Measurements from ENCODE around the gene FGF21.

FGF21 gene

DNA sequence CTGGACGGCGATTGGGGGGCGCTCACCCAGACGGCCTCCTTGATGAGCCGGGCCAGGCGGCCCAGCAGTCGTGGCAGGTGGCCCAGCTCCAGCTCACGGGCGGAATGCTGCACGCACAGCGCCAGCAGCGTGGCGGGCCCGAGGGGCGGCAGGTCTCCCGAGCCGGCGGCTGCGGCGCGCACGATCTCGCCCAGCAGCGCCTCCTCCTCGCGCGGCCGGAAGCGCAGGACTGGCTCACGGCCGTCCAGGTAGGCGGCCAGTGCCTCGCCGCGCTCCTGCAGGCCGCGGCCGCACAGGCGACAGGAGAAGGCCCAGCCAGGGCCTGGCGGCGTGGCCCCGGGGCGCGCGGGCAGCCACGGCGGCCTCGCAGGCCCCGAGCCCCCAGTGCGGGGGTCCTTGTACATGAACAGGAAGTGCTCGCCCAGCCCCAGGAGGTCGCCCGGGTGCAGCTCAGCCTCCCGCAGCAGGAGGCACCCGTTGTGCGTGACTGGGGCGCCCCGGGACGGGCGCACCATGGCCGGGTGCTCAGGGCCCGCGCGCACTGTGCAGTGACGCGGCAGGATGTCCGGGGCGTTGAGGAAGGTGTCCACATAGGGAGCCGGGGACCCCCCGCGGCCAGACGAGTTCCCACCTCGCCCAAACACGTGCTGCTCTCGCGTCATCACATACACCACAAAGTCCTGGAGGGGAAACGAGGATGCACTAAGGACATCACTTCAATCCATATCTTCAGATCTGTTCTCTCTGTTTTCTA, 26.2 kb upstream of the FGF21 start:
- no peak for DNase-seq

DNA sequence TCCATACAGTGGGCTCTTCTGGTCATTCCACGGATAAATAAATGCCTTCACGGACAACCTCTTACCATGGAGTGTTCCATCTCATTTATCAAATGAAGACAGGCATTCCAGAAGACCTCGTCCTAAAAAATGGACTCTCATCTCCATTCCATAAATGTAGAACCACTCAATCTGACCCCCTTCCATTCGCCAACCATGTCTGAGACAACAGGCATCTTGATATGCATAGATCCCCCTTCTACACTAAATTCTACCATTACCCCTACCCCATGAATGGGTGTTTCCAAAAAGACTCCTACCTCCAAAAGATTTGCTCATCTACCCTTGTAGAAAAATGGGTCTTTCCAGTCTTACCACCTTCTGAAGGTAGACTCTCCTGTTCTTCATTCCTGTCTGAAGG, 23.9 kb upstream of the FGF21 start:
- no peak for DNase-seq

DNA sequence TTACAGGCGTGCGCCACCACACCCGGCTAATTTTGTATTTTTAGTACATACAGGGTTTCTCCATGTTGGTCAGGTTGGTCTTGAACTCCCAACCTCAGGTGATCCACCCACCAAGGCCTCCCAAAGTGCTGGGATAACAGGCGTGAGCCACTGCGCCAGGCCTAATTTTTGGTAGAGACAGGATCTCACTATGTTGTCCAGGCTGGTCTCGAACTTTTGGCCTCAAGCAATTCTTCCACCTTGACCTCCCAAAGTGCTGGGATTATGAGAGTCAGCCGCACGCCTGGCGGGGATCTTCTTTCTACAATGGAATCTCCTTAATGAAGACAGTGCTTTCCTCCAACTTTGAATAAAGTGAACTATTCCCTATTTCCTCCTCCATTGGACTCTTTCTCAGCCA, 20.7 kb upstream of the FGF21 start:
- no peak for DNase-seq

DNA sequence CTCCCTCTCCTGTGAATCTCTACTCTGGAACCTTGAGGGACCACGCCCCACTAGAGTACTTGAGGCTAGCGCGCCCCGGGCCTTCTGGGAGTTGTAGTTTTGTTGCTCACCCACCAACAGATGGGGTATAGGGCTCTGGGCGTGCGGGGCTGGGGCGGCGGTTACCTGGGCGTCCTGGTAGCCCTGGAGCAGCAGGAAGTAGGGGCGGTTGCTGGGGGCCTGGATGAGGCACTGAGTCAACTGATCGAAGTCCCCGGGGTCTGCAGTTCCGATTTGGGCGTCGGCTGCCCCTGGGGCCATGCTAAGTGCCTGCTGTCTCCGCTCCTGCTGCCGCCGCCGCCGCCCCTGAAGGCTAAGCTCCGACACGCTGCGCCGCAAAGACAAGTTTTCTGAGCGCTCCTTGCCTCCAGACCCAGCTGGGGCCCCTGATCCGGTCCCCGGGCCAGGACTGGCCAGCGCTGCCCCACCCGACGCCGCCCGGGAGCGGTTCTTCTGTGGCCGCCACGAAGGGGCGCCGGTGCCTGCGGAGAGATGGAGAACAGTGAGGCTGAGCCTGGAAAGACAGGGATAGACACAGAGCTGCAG, 20.2 kb upstream of the FGF21 start:
- no peak for DNase-seq

DNA sequence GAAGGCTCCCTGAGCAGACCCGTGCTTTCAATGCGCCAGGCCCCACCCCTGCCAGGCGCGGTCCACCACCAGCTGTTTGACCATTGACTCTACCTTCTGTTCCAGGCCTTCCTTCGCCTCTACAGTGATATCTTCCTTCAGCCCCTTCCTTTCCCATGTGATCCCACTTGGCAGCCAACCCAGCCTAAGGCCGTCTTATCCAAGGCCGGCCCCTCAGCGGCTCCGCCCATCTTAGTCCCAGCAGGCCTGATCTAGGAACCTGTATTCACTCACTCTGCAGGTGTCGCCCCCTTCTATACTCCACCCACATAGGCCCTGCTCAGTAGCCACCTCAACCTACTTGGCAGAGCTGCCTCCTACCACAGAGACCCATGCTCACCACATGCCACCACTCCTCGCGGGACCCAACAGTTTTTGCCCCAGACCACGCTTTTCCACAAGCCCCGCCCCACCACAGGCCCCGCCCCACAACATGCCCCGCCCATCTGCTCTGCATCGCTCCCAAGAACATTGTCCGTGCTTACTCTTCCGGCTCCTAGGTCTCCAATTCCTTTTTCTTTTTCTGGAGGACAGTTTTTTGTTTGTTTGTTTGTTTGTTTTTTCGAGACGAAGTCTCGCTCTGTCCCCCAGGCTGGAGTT, 17.8 kb upstream of the FGF21 start:
- peak; percentile 75 for DNase-seq

DNA sequence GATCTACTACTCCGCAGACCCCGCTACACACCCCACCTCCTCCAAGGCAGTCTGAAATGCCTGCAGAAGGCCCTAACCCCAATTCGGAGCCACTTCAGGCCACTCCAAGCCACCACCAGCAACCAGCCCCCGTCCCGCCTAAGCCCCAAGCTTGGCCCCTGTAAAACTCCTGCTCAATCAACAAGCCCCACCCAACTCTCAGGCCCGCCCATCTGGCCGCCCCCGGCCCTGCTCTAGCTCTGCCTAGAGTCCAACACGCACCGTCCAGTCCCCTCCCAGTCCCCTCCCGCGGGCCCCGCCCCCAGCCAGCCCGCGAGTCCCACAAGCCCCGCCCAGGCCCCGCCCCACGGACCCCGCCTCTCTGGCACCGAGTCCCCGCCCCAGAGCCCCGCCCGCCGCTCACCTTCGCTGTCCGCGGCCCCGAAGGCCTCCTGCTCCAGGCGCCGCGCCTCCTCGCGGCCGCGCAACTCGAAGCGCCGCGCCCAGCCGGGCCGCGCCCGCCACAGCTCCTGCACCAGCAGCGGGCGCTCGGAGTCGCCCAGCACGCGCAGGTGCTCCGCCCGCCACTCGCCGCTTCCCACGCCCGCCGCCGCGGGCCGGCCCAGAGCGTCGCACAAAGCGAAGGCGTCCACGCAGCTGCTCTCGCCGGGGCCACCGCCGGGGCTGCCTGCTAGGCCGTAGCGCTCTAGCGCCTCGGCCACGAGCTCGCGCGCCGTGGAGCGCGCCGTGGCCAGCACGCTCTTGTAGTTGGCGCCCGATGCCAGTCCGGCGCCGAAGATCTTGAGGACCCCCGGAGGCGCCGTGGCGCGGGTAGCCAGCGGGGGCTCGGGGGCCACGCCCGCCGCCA, 16.5 kb upstream of the FGF21 start:
- DNase-seq, result peak; percentile 98

DNA sequence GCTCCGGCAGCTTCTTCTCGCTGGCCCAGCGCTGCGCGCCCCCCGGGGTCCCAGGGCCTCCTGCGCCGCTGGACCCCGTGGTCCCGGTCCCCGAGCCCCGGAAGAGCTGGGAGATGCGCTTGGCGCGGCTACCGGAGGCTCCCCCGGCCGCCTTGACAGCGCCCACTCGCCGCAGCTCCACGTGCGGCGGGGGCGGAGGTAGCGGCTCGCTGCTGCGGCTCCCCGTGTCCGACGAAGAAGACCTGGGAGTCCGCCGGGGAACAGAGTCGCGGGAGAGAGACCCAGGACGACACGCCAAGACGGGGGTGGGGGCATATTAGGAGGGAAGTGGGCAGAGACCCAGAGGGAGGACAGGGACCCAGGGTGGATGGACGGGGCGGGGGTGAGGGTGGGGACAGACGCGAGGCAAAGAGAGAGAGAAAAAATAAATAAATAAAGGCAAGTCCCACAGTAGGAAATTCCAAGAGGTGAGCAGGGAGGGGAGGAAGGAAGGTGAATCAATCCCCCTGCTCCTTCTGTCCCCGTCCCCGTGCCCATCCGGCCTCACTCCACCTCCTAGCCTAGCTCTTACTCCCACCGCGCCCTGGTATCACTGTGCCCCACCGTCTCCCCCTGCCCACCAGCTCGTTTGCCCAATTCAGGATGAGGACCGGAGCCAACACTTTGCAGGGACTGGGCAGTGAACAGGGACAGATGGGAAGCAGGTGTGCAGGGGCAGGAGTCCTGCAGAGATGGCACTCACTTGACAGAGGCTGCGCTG, 15.7 kb upstream of the FGF21 start:
- peak; percentile 87 for DNase-seq

DNA sequence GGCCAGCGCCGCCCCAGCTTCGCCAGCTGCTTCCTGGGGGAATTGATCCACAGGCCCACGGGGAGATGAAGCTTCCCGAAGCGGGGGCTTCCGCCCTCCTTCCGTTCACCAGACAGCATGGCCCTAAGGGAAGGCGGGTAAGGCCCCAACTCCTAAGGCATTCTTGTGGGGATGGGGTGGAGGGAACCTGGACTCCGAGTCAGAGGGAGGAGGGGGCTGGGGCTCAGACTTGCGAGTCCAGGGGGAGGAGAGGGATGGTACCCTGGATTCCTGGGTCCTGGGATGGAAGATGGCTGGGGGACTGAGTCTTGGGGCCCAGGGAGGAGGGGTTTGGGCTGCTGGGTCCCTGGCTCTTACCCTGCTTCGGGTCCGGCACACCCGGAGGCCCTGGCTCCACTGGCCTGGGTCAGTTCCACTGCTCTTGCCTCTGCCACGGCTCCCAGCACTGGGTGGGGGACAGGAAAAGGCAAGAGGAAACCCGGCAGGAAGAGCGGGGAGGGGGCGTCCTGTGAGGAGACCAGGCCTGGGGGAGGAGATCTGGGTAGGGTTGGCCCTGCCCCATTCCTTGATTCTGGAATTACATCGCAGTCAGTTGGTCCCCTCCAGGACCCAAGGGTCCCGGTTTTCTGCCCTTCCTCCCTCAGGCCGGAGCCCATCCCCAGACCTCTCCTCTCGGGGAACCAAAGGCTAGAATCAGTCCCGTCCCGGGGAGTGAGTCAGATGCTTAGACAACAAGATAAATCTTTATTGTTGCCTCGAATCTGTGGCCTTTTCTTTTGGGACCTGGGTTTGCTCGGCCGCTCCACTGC, 15.0 kb upstream of the FGF21 start, which contains the start of gene RASIP1:
RASIP1 (minus strand) TSS at position 447 of the 809 bp plus-strand sequence; CDS start at position 119, 328 bp downstream.
- DNase-seq, result no peak

DNA sequence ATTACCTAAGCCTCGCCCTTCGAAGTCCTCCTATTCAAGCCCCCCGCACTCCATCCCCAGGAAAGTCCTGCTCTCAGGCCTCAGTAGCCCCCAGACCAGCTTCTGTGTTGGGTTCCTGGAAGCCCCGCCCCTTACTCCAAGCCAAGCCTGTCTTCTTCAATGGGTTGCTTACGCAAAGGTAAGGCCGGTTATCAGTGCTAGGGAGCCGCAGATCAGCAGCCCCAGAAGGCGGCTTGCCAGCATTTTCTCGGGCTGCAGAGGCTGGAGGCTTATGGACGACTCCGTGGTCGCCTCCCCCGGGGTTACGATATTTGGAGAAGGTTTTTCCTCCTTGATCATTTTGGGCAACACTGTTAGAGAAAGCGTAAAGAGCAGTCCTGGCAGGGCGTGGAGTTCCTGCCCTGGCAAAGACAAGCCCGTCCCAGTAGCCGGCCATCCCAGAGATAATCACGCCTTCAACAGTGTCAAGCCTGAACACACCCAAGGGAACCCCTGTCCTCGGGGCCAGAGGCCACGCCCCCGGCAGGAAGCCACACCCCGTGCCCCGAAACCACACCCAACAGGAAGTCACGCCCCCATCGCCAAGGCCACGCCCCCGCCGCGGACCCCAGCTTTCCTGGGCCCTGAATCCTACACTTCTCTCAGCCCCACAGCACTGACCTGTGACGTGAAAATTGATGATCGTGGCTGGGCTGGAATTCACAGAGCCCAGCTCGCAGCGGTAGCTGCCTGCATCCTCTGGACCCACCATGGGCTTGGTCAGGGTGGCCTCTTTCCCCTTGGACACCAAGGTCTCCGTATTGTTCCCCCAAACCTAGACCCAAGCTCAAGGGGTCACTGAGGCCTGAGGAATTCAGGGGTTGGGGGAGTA, 14.0 kb upstream of the FGF21 start:
- DNase-seq, result peak; percentile 34

DNA sequence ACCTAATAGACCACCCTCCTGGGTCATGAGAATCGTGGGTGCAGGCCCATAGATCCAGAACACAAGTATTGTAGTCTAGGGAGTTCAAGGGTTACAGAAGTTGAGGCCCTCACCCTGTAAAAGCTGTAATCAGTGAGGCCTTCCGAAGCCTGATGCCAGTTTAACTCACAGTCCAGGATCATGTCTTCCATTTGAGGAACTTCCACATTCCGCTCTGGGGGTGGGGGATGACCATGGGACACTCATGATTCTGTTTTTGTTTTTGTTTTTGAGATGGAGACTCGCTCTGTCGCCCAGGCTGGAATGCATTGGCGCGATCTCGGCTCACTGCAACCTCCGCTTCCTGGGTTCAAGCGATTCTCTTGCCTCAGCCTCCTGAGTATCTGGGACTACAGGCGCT, 13.2 kb upstream of the FGF21 start:
- DNase-seq, result no peak

DNA sequence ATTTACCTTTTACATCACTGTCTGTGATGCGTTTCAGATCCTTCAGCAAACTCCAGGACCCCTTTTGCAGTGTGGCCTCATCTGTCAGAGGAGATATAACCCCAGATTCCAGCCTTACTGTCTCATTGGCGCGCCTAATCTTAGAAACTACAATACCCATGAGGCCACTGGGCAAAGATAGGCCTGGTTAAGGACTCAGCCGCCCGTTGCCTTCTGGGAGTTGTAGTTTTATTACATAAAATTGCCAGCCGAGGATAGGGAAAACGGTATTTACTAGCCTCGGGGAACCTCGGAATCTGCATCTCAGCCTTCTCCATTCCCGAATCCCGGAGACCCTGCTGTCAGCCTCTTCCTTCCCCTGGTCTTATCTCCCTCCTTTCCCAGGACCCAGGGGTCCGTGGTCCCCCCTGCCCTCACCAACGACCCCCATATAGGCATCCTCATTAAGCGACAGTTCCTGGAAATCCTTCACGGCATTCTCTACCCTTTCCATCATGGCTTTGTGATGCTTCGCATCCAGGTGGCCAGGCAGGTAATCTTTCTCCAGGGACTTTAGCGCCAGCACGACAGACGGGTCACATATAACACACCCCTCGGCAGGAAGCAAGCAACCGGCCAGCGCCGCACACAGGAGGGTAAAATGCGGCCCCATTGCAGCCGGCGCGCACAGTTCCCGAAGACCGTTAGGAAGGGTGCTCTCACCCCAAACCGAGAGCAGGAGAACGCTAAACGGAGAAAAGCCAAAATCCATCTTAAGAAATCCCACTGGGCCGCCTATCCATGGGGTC, 9.9 kb upstream of the FGF21 start:
- DNase-seq, result peak; percentile 63

DNA sequence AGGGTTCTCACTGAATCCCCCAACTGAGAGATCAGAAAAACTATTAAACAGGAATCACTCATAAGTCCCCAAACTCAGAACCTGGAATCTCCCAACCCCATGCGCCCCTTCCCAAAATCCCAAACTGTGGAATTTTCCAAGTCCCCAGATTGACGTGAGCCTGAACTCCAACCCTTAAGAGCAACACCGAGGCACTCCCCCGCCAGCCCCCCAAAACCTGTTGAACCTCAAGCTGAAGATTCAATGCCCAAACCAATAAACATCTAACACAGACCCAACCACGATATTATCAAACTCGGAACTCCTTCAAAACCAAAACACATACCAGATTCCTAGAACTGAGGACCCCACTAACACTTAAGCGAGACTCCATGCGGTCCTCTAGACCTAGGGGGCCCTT, 9.2 kb upstream of the FGF21 start:
- DNase-seq, result no peak

DNA sequence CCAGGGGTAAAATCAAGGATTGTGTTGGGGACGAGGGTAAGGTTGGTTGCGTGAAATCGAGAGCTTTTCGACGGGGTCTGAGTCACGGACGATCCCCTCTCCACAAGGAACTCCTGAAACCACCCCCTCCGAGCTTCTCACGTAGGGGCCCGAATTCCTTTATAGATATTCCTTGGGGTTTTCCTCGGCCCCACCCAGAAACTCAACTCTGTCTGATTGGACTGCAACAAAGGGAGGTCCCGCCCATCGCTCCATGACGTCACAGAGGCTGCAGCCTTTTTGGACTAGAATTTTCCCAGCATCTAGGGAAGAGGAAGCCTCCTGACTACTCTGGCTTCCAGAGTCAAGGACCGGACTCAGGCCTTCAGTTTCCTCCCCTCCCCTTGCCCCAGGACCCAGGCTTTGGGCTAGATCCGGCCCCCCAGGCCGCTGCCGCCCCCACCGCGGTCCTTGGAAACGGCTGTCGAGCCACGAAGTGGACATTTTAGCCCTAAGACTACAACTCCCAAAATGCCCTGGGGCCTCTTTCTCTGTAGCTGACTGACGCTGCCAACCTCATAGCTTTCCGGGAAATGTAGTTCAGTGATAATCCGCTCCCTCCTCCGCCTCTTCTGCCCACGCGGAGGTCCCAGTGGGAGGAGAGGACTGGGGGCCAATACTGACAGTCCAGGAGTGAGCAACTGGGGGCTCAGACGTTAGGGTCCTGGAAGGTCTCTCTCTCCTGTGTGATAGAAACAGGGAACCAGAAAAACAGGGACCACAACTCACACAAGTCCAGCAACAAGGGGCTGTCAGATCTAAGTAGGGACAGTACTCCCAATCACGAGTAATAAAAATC, 8.4 kb upstream of the FGF21 start, which contains the start of gene IZUMO1:
IZUMO1 (minus strand) TSS at position 172 of the 838 bp plus-strand sequence. CDS start 1,050 bp downstream, outside the sequence.
- no peak for DNase-seq

DNA sequence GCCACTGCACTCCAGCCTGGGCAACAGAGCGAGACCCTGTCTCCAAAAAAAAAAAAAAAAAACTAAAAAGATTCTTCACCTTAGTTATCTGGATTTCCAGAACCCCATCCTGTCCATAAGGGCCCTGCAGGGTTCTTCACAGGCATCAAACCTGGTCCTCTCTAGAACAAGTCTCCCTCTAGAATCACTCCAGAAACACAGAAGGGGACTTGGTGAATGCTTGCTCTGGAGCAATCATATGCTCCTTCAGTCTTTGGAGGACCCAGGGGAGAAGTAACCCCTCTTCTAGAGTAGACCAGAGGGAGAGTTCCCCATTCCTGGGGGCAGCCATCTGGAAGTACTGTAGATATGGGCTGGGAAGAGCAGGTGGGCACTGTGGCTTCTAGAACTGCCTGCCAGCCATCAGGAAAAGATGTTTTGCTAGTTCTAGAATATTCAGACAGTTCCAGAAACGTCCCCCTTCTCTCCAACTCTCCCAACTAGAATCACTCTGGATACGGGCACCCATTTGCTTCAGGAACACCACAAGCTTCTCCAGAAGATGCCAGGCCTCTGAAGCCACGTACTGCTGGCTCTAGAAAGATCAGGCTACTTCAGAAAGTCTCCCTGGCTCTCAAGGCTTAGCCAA, 5.6 kb upstream of the FGF21 start:
- no peak for DNase-seq

DNA sequence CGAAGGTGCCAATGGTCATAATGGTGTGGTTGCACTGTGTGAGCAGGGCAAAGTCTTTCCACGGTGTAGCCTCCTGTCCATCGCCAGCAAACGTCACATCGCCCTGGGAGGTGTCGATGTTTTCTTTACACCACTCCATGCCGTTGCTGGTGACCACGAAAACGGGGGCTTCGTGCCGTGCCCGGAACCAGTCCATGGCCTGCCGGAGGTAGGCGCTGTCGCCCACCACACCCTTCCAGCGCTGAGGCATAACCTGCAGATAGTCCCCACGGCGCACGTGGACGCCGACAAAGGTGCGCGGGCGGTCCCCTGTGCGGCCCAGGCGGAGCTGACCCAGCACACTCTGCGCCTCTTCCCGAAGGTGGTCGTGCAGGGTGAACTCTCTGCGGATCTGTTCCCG, 5.0 kb upstream of the FGF21 start:
- no peak for DNase-seq

DNA sequence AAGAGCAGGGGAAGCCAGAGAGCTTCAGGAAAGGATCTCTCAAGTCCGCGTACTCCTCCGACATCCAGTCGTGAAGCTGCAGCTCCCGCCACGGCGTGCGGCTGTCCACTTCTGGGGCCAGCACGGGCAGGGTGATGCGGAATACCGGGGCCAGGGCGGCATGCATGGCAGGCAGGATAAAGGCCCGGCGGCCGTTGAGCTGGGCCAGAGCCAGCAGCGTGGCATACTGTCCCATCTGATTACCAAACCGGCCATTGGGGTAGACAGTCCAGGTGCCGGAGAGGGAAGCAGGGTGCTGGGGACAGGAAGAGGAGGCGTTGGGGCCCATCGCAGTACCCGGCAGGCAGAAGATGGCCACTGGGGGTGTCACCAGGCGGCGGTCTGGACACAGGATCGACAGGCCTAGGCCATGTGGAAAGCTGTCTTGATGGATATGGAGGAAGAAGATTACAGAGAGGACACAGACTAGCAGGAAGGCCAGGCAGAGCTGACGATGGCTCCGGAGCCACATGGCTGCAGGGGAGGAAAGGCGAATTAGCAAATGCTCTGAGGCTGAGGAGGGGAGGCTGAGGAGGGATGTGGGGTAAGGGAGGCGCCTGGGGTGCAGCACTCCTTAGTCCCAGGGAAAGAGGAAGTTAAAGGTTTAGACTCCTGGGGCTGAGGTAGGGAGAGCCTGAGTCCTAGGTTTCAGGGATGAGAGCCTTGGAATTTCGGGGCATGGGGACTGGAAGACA, 4.4 kb upstream of the FGF21 start:
- DNase-seq, result no peak

DNA sequence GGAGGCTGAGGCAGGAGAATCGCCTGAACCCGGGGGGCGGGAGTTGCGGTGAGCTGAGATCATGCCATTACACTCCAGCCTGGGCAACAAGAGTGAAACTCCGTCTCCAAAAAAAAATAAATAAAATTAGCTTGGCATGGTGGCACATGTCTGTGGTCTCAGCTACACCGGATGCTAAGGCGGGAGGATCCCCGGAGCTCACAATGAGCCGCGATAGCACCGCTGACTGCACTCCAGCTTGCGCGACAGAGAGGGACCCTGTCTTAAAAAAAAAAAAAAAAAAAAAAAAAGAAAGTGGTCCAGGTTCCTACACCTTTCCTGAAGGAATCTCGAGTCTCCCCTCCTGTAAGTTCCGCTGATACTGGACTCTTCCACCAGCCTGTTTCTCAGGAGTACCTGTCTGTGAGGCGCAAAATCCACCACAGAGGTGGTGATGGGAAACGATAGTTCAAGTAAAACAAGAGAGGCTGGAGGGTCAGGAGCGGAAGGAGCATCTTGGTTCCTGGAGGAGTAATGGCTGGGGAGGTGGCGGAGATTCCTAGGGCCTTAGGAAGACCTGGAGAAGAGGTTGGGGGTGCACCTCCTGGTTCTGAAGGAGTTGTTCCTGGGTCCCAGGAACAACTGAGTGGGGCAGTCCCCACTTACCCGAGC, 3.4 kb upstream of the FGF21 start:
- DNase-seq, result peak; percentile 72
